HEK293 (cell line): Measurements from ENCODE around the gene MUC21.

ENCODE experiments used
- CTCF ChIA-PET: fragments of 350-600 bp; formaldehyde crosslinking; extraction: SDS; loops from one replicate; lab custom pipeline; 2021; ENCODE audit warnings: antibody characterized with exemption; lab: Yijun Ruan, JAX
- POLR2A ChIA-PET: fragments of 300-600 bp; formaldehyde crosslinking; extraction: SDS; loops from one replicate; lab custom pipeline; 2020; ENCODE audit warnings: antibody characterized with exemption, inconsistent platforms; lab: Yijun Ruan, JAX
- H3K27ac ChIP-seq: fragments of 200-500 bp; sonication (Bioruptor generic); 2 replicates; pipeline ENCODE4 v1.5.1; 2014; ENCODE audit warnings: low read depth, low read length, control low read depth, inconsistent platforms; ENCODE audit errors: extremely low read depth
- H3K36me3 ChIP-seq, 2 experiments: fragments of 200-500 bp in 1 of 2; sonication (Bioruptor generic) in 1 of 2; 1 replicate in 1 of 2; 2 replicates in 1 of 2; pipeline ENCODE4 v1.5.1; 2014 to 2017; ENCODE audit warnings: inconsistent platforms in 2 of 2, low read length in 2 of 2; ENCODE audit not compliant: control insufficient read depth in 2 of 2, insufficient read depth in 1 of 2
- H3K4me1 ChIP-seq: fragments of 200-500 bp; sonication (Bioruptor generic); 2 replicates; pipeline ENCODE4 v1.5.1; 2014; ENCODE audit warnings: mild to moderate bottlenecking, low read length, inconsistent platforms; ENCODE audit not compliant: control insufficient read depth, insufficient read depth
- H3K4me3 ChIP-seq: 2 replicates; pipeline ENCODE4 v1.5.1; 2011; ENCODE audit warnings: low read depth, mild to moderate bottlenecking, control low read depth, low read length, moderate library complexity
- H3K9me3 ChIP-seq: fragments of 200-500 bp; sonication (Bioruptor generic); 2 replicates; pipeline ENCODE4 v1.5.1; 2014; ENCODE audit warnings: low read depth, low read length, inconsistent platforms; ENCODE audit not compliant: control insufficient read depth, insufficient read depth
- BCL11B ChIP-seq: fragments of 450-650 bp; formaldehyde crosslinking; IDR thresholded peaks from 2 replicates; pipeline ENCODE4 v1.5.1; 2016; ENCODE audit warnings: low read depth, missing biosample characterization, missing genetic modification characterization
- GLI4 ChIP-seq: fragments of 450-650 bp; formaldehyde crosslinking; IDR thresholded peaks from 2 replicates; pipeline ENCODE4 v1.5.1; 2016; ENCODE audit warnings: missing biosample characterization, missing genetic modification characterization
- HOXC10 ChIP-seq: sonication (generic); formaldehyde crosslinking; IDR thresholded peaks from 2 replicates; pipeline ENCODE4 v1.8.1; 2023; ENCODE audit warnings: mild to moderate bottlenecking, missing genetic modification reagents
- KLF16 ChIP-seq: fragments of 450-650 bp; formaldehyde crosslinking; IDR thresholded peaks from 2 replicates; pipeline ENCODE4 v1.5.1; 2017; ENCODE audit warnings: missing biosample characterization, missing genetic modification characterization
- KLF8 ChIP-seq: fragments of 450-650 bp; formaldehyde crosslinking; IDR thresholded peaks from 2 replicates; pipeline ENCODE4 v1.5.1; 2016; ENCODE audit warnings: missing biosample characterization, missing genetic modification characterization
- REPIN1 ChIP-seq: fragments of 450-650 bp; formaldehyde crosslinking; IDR thresholded peaks from 2 replicates; pipeline ENCODE4 v1.5.1; 2017; ENCODE audit warnings: missing biosample characterization, missing genetic modification characterization, low read depth
- WT1 ChIP-seq: fragments of 450-650 bp; formaldehyde crosslinking; IDR thresholded peaks from 2 replicates; pipeline ENCODE4 v1.5.1; 2016; ENCODE audit warnings: missing biosample characterization, missing genetic modification characterization
- ZNF16 ChIP-seq: fragments of 450-650 bp; formaldehyde crosslinking; IDR thresholded peaks from 2 replicates; pipeline ENCODE4 v1.5.1; 2016; ENCODE audit warnings: low read depth, missing biosample characterization, missing genetic modification characterization
- ZNF169 ChIP-seq: fragments of 450-650 bp; formaldehyde crosslinking; IDR thresholded peaks from 2 replicates; pipeline ENCODE4 v1.5.1; 2016; ENCODE audit warnings: missing biosample characterization, missing genetic modification characterization
- ZNF223 ChIP-seq: fragments of 450-650 bp; formaldehyde crosslinking; IDR thresholded peaks from 2 replicates; pipeline ENCODE4 v1.5.1; 2016; ENCODE audit warnings: missing biosample characterization, missing genetic modification characterization
- ZNF621 ChIP-seq: fragments of 450-650 bp; formaldehyde crosslinking; IDR thresholded peaks from 2 replicates; pipeline ENCODE4 v1.5.1; 2017; ENCODE audit warnings: missing biosample characterization, missing genetic modification characterization
- ZNF837 ChIP-seq: fragments of 450-650 bp; formaldehyde crosslinking; IDR thresholded peaks from 2 replicates; pipeline ENCODE4 v1.5.1; 2016; ENCODE audit warnings: missing biosample characterization, missing genetic modification characterization
- ZSCAN23 ChIP-seq: fragments of 450-650 bp; formaldehyde crosslinking; IDR thresholded peaks from 2 replicates; pipeline ENCODE4 v1.5.1; 2016; ENCODE audit warnings: missing biosample characterization, missing genetic modification characterization
- TF ChIP-seq, protein P1 (sequence below): fragments of 450-650 bp; formaldehyde crosslinking; IDR thresholded peaks from 2 replicates; pipeline ENCODE4 v1.5.1; 2016; ENCODE audit warnings: missing biosample characterization, missing genetic modification characterization
- TF ChIP-seq, protein P2 (sequence below): fragments of 450-650 bp; formaldehyde crosslinking; IDR thresholded peaks from 2 replicates; pipeline ENCODE4 v1.5.1; 2016; ENCODE audit warnings: missing biosample characterization, missing genetic modification characterization
- TF ChIP-seq, protein P3 (sequence below): fragments of 450-650 bp; formaldehyde crosslinking; IDR thresholded peaks from 2 replicates; pipeline ENCODE4 v1.5.1; 2016; ENCODE audit warnings: missing biosample characterization, missing genetic modification characterization, low read depth
- TF ChIP-seq, protein P4 (sequence below): fragments of 450-650 bp; formaldehyde crosslinking; IDR thresholded peaks from 2 replicates; pipeline ENCODE4 v1.5.1; 2016; ENCODE audit warnings: missing biosample characterization, missing genetic modification characterization
- TF ChIP-seq, protein P5 (sequence below): fragments of 450-650 bp; formaldehyde crosslinking; conservative IDR thresholded peaks from 2 replicates; pipeline ENCODE4 v1.5.1; 2016; ENCODE audit warnings: low read depth, missing biosample characterization, missing genetic modification characterization

Gene MUC21

DNA sequence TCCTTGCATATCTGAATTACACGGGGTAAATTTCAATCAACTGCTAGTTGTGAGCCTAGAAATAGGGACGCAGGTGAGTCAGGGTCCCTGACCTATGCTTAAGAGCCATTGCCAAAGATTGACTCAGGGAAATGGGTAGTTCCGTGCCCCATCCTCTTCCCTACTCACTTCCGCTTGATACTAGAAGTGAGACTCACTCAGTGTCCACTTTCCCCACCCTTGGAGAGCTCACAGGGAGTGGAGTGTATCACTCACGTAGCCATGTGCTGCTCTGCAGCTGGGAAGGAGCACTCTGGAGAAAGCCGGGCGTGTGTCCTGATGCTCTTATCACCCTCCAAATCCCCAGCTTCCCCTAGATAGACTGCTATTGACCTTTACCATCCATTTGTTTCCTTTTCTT, 26.2 kb downstream of the MUC21 start:
- no peaks in the 10 kb centered on the region; the same call in 1 of the 2 replicates for H3K9me3 ChIP-seq
- H3K27ac ChIP-seq = no peak overlapping the region
- TF ChIP-seq, protein P1, sequence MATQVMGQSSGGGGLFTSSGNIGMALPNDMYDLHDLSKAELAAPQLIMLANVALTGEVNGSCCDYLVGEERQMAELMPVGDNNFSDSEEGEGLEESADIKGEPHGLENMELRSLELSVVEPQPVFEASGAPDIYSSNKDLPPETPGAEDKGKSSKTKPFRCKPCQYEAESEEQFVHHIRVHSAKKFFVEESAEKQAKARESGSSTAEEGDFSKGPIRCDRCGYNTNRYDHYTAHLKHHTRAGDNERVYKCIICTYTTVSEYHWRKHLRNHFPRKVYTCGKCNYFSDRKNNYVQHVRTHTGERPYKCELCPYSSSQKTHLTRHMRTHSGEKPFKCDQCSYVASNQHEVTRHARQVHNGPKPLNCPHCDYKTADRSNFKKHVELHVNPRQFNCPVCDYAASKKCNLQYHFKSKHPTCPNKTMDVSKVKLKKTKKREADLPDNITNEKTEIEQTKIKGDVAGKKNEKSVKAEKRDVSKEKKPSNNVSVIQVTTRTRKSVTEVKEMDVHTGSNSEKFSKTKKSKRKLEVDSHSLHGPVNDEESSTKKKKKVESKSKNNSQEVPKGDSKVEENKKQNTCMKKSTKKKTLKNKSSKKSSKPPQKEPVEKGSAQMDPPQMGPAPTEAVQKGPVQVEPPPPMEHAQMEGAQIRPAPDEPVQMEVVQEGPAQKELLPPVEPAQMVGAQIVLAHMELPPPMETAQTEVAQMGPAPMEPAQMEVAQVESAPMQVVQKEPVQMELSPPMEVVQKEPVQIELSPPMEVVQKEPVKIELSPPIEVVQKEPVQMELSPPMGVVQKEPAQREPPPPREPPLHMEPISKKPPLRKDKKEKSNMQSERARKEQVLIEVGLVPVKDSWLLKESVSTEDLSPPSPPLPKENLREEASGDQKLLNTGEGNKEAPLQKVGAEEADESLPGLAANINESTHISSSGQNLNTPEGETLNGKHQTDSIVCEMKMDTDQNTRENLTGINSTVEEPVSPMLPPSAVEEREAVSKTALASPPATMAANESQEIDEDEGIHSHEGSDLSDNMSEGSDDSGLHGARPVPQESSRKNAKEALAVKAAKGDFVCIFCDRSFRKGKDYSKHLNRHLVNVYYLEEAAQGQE = no peak
- no peak for TF ChIP-seq ZNF169 (tag by site-specific recombination)
- TF ChIP-seq, protein P2, sequence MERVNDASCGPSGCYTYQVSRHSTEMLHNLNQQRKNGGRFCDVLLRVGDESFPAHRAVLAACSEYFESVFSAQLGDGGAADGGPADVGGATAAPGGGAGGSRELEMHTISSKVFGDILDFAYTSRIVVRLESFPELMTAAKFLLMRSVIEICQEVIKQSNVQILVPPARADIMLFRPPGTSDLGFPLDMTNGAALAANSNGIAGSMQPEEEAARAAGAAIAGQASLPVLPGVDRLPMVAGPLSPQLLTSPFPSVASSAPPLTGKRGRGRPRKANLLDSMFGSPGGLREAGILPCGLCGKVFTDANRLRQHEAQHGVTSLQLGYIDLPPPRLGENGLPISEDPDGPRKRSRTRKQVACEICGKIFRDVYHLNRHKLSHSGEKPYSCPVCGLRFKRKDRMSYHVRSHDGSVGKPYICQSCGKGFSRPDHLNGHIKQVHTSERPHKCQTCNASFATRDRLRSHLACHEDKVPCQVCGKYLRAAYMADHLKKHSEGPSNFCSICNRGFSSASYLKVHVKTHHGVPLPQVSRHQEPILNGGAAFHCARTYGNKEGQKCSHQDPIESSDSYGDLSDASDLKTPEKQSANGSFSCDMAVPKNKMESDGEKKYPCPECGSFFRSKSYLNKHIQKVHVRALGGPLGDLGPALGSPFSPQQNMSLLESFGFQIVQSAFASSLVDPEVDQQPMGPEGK (tag by site-specific recombination) = no peak
- no peak for TF ChIP-seq GLI4 (tag by site-specific recombination)
- TF ChIP-seq HOXC10 (CRISPR knock-in tag) = no peak
- no peak for TF ChIP-seq KLF8
- POLR2A ChIA-PET = no interaction called here
- H3K36me3 ChIP-seq = no peaks in the 10 kb centered on the region
- H3K4me1 ChIP-seq = 0 out of 2 replicates have a peak, but pooled peaks cover 2% of the 10 kb centered on the region
- no peak overlapping the region for H3K4me3 ChIP-seq
- CTCF ChIA-PET = interaction anchor here (1.0 kb wide), 1 partner anchor 94 kb away, joined by 5 read pairs; no protein-coding TSS in a partner anchor

DNA sequence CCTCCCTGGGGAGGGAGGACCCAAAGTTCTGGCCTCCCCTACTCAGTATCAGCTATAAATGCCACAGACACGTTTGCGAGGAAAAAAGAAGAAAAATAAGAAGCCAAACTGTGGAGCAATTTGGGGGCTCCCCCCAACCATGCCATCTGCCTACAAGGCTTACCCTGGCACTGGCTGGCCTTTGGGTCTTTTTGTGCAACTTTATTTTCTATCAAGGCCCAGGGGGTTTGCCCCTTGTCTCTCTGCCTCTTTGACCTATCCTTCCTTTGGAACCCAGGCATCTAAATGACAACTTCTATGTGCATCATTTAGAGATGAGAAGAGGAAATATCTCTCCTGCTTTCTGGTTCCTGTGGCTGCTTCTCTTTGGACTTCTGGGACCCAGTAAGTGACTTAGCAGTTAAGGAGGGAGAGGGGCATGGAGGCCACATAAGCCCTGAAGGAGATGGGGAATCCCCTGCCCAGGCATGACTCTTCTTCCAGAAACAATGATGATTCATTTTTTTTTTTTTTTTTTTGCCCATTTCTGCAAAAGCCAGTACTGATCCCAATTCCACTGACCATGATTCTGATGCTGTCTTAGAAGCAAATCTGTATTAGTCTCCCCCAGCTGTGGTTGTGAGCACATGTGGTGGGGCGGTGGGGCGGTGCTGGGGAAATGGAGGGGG, 27.0 kb downstream of the MUC21 start, which contains the start of gene MUC22:
Gene MUC22 (plus strand): TSS at position 82 of the 668 bp plus-strand sequence. CDS start 233 bp downstream, at position 315.
- Histone ChIP-seq H3K27ac (no peak within 1 kb of the TSS), H3K4me1 (0 out of 2 replicates have a peak, but pooled peaks cover under 1% of the 10 kb centered on the region), H3K36me3 (no peaks in the 10 kb centered on the region), H3K9me3 (no peaks in the 10 kb centered on the region; the same call in 1 of the 2 replicates), H3K4me3 (no peak within 1 kb of the TSS)
- CTCF ChIA-PET = no interaction called here
- TF ChIP-seq ZNF16 (tag by site-specific recombination) = no peak
- TF ChIP-seq ZNF223 (tag by site-specific recombination) = no peak
- TF ChIP-seq REPIN1 = no peak
- TF ChIP-seq, protein P3, sequence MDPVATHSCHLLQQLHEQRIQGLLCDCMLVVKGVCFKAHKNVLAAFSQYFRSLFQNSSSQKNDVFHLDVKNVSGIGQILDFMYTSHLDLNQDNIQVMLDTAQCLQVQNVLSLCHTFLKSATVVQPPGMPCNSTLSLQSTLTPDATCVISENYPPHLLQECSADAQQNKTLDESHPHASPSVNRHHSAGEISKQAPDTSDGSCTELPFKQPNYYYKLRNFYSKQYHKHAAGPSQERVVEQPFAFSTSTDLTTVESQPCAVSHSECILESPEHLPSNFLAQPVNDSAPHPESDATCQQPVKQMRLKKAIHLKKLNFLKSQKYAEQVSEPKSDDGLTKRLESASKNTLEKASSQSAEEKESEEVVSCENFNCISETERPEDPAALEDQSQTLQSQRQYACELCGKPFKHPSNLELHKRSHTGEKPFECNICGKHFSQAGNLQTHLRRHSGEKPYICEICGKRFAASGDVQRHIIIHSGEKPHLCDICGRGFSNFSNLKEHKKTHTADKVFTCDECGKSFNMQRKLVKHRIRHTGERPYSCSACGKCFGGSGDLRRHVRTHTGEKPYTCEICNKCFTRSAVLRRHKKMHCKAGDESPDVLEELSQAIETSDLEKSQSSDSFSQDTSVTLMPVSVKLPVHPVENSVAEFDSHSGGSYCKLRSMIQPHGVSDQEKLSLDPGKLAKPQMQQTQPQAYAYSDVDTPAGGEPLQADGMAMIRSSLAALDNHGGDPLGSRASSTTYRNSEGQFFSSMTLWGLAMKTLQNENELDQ (tag by site-specific recombination) = no peak
- TF ChIP-seq ZNF837 = no peak
- no peak for TF ChIP-seq ZNF621
- TF ChIP-seq, protein P4, sequence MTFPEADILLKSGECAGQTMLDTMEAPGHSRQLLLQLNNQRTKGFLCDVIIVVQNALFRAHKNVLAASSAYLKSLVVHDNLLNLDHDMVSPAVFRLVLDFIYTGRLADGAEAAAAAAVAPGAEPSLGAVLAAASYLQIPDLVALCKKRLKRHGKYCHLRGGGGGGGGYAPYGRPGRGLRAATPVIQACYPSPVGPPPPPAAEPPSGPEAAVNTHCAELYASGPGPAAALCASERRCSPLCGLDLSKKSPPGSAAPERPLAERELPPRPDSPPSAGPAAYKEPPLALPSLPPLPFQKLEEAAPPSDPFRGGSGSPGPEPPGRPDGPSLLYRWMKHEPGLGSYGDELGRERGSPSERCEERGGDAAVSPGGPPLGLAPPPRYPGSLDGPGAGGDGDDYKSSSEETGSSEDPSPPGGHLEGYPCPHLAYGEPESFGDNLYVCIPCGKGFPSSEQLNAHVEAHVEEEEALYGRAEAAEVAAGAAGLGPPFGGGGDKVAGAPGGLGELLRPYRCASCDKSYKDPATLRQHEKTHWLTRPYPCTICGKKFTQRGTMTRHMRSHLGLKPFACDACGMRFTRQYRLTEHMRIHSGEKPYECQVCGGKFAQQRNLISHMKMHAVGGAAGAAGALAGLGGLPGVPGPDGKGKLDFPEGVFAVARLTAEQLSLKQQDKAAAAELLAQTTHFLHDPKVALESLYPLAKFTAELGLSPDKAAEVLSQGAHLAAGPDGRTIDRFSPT (tag by site-specific recombination) = no peak
- TF ChIP-seq BCL11B = no peak
- TF ChIP-seq, protein P5, sequence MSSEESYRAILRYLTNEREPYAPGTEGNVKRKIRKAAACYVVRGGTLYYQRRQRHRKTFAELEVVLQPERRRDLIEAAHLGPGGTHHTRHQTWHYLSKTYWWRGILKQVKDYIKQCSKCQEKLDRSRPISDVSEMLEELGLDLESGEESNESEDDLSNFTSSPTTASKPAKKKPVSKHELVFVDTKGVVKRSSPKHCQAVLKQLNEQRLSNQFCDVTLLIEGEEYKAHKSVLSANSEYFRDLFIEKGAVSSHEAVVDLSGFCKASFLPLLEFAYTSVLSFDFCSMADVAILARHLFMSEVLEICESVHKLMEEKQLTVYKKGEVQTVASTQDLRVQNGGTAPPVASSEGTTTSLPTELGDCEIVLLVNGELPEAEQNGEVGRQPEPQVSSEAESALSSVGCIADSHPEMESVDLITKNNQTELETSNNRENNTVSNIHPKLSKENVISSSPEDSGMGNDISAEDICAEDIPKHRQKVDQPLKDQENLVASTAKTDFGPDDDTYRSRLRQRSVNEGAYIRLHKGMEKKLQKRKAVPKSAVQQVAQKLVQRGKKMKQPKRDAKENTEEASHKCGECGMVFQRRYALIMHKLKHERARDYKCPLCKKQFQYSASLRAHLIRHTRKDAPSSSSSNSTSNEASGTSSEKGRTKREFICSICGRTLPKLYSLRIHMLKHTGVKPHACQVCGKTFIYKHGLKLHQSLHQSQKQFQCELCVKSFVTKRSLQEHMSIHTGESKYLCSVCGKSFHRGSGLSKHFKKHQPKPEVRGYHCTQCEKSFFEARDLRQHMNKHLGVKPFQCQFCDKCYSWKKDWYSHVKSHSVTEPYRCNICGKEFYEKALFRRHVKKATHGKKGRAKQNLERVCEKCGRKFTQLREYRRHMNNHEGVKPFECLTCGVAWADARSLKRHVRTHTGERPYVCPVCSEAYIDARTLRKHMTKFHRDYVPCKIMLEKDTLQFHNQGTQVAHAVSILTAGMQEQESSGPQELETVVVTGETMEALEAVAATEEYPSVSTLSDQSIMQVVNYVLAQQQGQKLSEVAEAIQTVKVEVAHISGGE (tag by site-specific recombination) = no peak
- no peak for TF ChIP-seq KLF16 (tag by site-specific recombination)
- TF ChIP-seq ZSCAN23 = no peak
- no peak for TF ChIP-seq WT1 (tag by site-specific recombination)
- POLR2A ChIA-PET = no interaction called here
